Lower leg skin (tissue), 3 donors: ENCODE results near the gene EVPL.

Experiments
- POLR2A ChIP-seq, 2 donors: fragments of 450-650 bp; IDR thresholded peaks; one replicate each; pipeline ENCODE4 v1.6.1; 2016 to 2017; ENCODE audit warnings: antibody characterized with exemption in 2 of 2, mild to moderate bottlenecking in 1 of 2, moderate library complexity in 1 of 2
- TF ChIP-seq, protein P1 (sequence below), 3 donors: fragments of 450-650 bp; IDR thresholded peaks; one replicate each; pipeline ENCODE4 v1.5.1; 2016; ENCODE audit warnings: antibody characterized with exemption in 3 of 3, mild to moderate bottlenecking in 3 of 3, moderate library complexity in 2 of 3

DNA sequence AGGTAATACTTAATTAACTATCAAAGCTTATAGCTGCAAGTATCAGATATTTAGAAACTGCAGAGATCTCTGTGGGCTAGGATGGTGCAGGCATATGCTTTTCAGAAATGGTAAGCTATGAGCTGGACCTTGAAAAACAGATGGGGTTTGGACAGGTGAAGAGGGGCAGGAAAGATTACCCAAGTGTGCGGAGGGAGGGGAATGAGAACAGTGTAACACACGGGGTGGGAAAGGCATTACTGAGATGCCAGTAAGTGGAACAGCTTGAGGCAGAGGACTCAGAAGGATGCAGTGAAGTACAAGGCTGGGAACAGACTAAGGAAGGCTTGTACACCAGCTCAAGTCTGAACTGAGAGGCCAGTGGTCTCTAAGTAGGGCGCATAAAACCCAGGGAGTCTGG lies 22.1 kb upstream of the EVPL start:
- TF ChIP-seq, protein P1, sequence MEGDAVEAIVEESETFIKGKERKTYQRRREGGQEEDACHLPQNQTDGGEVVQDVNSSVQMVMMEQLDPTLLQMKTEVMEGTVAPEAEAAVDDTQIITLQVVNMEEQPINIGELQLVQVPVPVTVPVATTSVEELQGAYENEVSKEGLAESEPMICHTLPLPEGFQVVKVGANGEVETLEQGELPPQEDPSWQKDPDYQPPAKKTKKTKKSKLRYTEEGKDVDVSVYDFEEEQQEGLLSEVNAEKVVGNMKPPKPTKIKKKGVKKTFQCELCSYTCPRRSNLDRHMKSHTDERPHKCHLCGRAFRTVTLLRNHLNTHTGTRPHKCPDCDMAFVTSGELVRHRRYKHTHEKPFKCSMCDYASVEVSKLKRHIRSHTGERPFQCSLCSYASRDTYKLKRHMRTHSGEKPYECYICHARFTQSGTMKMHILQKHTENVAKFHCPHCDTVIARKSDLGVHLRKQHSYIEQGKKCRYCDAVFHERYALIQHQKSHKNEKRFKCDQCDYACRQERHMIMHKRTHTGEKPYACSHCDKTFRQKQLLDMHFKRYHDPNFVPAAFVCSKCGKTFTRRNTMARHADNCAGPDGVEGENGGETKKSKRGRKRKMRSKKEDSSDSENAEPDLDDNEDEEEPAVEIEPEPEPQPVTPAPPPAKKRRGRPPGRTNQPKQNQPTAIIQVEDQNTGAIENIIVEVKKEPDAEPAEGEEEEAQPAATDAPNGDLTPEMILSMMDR (IDR thresholded peaks at IDR 0.05), result no peak
- no peak for TF ChIP-seq POLR2A (IDR thresholded peaks at IDR 0.05)
